HepG2 (cell line): ENCODE results near the gene CHN2. TPM values are rescaled to one million over a fixed set of nuclear protein-coding genes. Genes with fewer than 3 reads are reported as not detected.

Experiments
- ARID3A ChIP-seq: IDR thresholded peaks from 2 replicates; pipeline ENCODE4 v1.6.1; 2012; ENCODE audit warnings: low read depth, low read length, improper control_type of control experiment
- CENPX ChIP-seq: sonication (generic); formaldehyde crosslinking; IDR thresholded peaks from 2 replicates; pipeline ENCODE4 v1.9.0; 2021; ENCODE audit warnings: mild to moderate bottlenecking, missing genetic modification reagents, moderate library complexity
- HNF1B ChIP-seq: sonication (generic); formaldehyde crosslinking; IDR thresholded peaks from 2 replicates; pipeline ENCODE4 v1.5.1; 2020; ENCODE audit warnings: mild to moderate bottlenecking, moderate library complexity, missing genetic modification reagents
- KAT8 ChIP-seq: IDR thresholded peaks from 2 replicates; pipeline ENCODE4 v1.6.1; 2016; ENCODE audit warnings: missing genetic modification reagents, missing compliant biosample characterization
- KDM4B ChIP-seq: sonication (generic); formaldehyde crosslinking; IDR thresholded peaks from 2 replicates; pipeline ENCODE4 v1.4.0; 2020; ENCODE audit warnings: missing genetic modification reagents
- KMT2B ChIP-seq: IDR thresholded peaks from 2 replicates; pipeline ENCODE4 v1.6.1; 2016; ENCODE audit warnings: missing genetic modification reagents, missing compliant biosample characterization
- MEIS1 ChIP-seq: sonication (generic); formaldehyde crosslinking; IDR thresholded peaks from 2 replicates; pipeline ENCODE4 v1.9.0; 2021; ENCODE audit warnings: mild to moderate bottlenecking, missing genetic modification reagents, moderate library complexity, borderline replicate concordance
- MNT ChIP-seq: fragments of 450-650 bp; IDR thresholded peaks from 2 replicates; pipeline ENCODE4 v1.6.1; 2016
- NFAT5 ChIP-seq: sonication (generic); formaldehyde crosslinking; IDR thresholded peaks from 2 replicates; pipeline ENCODE4 v1.4.0; 2020; ENCODE audit warnings: missing genetic modification reagents
- NFE2L1 ChIP-seq: sonication (generic); formaldehyde crosslinking; IDR thresholded peaks from 2 replicates; pipeline ENCODE4 v1.4.0; 2020; ENCODE audit warnings: missing genetic modification reagents, mild to moderate bottlenecking, borderline replicate concordance
- ONECUT2 ChIP-seq: sonication (generic); formaldehyde crosslinking; IDR thresholded peaks from 2 replicates; pipeline ENCODE4 v1.4.0; 2020; ENCODE audit warnings: missing genetic modification reagents
- RARG ChIP-seq: sonication (generic); formaldehyde crosslinking; IDR thresholded peaks from 2 replicates; pipeline ENCODE4 v1.4.0; 2020; ENCODE audit warnings: low read depth, mild to moderate bottlenecking, missing genetic modification reagents
- TFDP1 ChIP-seq: IDR thresholded peaks from 2 replicates; pipeline ENCODE4 v1.6.1; 2016; ENCODE audit warnings: missing compliant biosample characterization, missing genetic modification reagents, borderline replicate concordance
- ZBTB3 ChIP-seq: sonication (generic); formaldehyde crosslinking; IDR thresholded peaks from 2 replicates; pipeline ENCODE4 v1.4.0; 2020; ENCODE audit warnings: low read depth, mild to moderate bottlenecking, moderate library complexity, missing genetic modification reagents, borderline replicate concordance
- ZFP36L2 ChIP-seq: sonication (generic); formaldehyde crosslinking; IDR thresholded peaks from 2 replicates; pipeline ENCODE4 v1.4.0; 2020; ENCODE audit warnings: missing genetic modification reagents
- ZNF124 ChIP-seq: sonication (generic); formaldehyde crosslinking; IDR thresholded peaks from 2 replicates; pipeline ENCODE4 v1.4.0; 2020; ENCODE audit warnings: missing genetic modification reagents
- ZNF678 ChIP-seq: sonication (generic); formaldehyde crosslinking; IDR thresholded peaks from 2 replicates; pipeline ENCODE4 v1.4.0; 2020; ENCODE audit warnings: mild to moderate bottlenecking, missing genetic modification reagents
- ZNF782 ChIP-seq: sonication (generic); formaldehyde crosslinking; IDR thresholded peaks from 2 replicates; pipeline ENCODE4 v1.4.0; 2020; ENCODE audit warnings: missing genetic modification reagents, mild to moderate bottlenecking, borderline replicate concordance
- polyA plus RNA-seq, 8 experiments: library from polyadenylated mRNA; depleted of rRNA in 3 of 8; stranded (reverse) in 7 of 8; unstranded in 1 of 8; fragments of >200 nt; fragmentation: Illumina TruSeq in 4 of 8; extraction: Trizol in 4 of 8; gene quantifications; 2 replicates each; pipeline versions ENCODE4 v1.2.1 to v1.2.3, GENCODE V29; 2011 to 2016; ENCODE audit warnings: low read depth in 4 of 8, missing spikeins in 1 of 8, mixed read lengths in 1 of 8; ENCODE audit not compliant: insufficient read depth in 1 of 8
- total RNA-seq, 5 experiments: library from RNA; depleted of rRNA; stranded (reverse); fragments of >200 nt; fragmentation: Illumina TruSeq; extraction: Trizol; gene quantifications; 2 replicates each; pipeline ENCODE4 v1.2.3, GENCODE V29; 2016; ENCODE audit warnings: low read depth in 1 of 5

CHN2 gene
- total and polyA plus RNA-seq, 2 of the 13 experiments (the other 11 are each of a cell fraction or from before 2014, with no cell fraction given), result 23.5 to 30.5 TPM

- TF ChIP-seq MNT, result no peak
- peak; percentile 91 for TF ChIP-seq ARID3A
- TF ChIP-seq ZNF782 (CRISPR knock-in tag), result no peak
- no peak for TF ChIP-seq KAT8 (CRISPR knock-in tag)
- TF ChIP-seq ZNF124 (CRISPR knock-in tag), result no peak
- TF ChIP-seq ZNF678, result no peak
- TF ChIP-seq KMT2B (CRISPR knock-in tag), result no peak
- TF ChIP-seq KDM4B (CRISPR knock-in tag), result no peak
- peak; percentile 20; the same call in 1 of the 2 replicates for TF ChIP-seq HNF1B (CRISPR knock-in tag)
- peak; percentile 13; the same call in 1 of the 2 replicates for TF ChIP-seq TFDP1 (CRISPR knock-in tag)
- no peak for TF ChIP-seq NFAT5 (CRISPR knock-in tag)
- peak; percentile 81 for TF ChIP-seq MEIS1 (CRISPR knock-in tag)
- no peak for TF ChIP-seq ZFP36L2 (CRISPR knock-in tag)
- no peak for TF ChIP-seq CENPX (CRISPR knock-in tag)
- no peak for TF ChIP-seq NFE2L1 (CRISPR knock-in tag)
- no peak for TF ChIP-seq RARG (CRISPR knock-in tag)
- TF ChIP-seq ONECUT2 (CRISPR knock-in tag), result no peak
- TF ChIP-seq ZBTB3 (CRISPR knock-in tag), result peak; percentile 90
These were observed 4.1 kb upstream of the CHN2 start (continued) for GRCh38 chr7:29190349-29191045.
